HepG2 (cell line): ENCODE results near the gene RGP1. TPM values are rescaled to one million over a fixed set of nuclear protein-coding genes. Genes with fewer than 3 reads are reported as not detected.

Source experiments
- ATAC-seq: fragments of 200-7000 bp; cut with Tn5 transposase; 3 replicates; pipeline ENCODE4 v1.9.1; 2020; ENCODE audit warnings: mild to moderate bottlenecking, moderate library complexity
- BruUV-seq: library from RNA; stranded (reverse); fragments of 400-500 nt; replicated peaks from 2 replicates; lab custom pipeline; 2021; lab: Mats Ljungman, UMichigan
- CTCF ChIA-PET: fragments of 300-600 bp; formaldehyde crosslinking; extraction: SDS; loops from one replicate; lab custom pipeline; 2021; ENCODE audit warnings: low total read pairs, inconsistent platforms, low intra/inter-chr PET ratio; lab: Yijun Ruan, JAX
- POLR2A ChIA-PET: fragments of 350-600 bp; sonication (Branson Sonifier 250); formaldehyde crosslinking; loops from one replicate; lab custom pipeline; 2020; ENCODE audit warnings: antibody characterized with exemption, inconsistent platforms; lab: Yijun Ruan, JAX
- DNase-seq: peaks from one replicate; pipeline ENCODE4 v3.0.0-alpha.2; 2015; ENCODE audit warnings: low spot score
- FAIRE-seq: peaks from 3 replicates; lab custom pipeline; 2011; peaks lifted over from hg19 to GRCh38; lab: Jason Lieb, UNC
- H2AFZ ChIP-seq: one replicate; pipeline ENCODE4 v1.6.1; 2011; ENCODE audit warnings: low read length, inconsistent platforms
- H3K27ac ChIP-seq: fragments of 300-600 bp; 3 replicates; pipeline ENCODE4 v1.8.0; 2011; ENCODE audit warnings: mixed run types, mild to moderate bottlenecking, mixed read lengths, low read length, inconsistent platforms; ENCODE audit not compliant: insufficient read depth; ENCODE audit errors: extremely low read length
- H3K27me3 ChIP-seq, 2 experiments: fragments of 200-600 bp in 1 of 2; 2 replicates in 1 of 2; 3 replicates in 1 of 2; pipeline versions ENCODE4 v1.6.0 to v1.8.0; 2011; ENCODE audit warnings: low read length in 2 of 2, mild to moderate bottlenecking in 2 of 2, moderate library complexity in 2 of 2, inconsistent platforms in 1 of 2; ENCODE audit not compliant: insufficient read depth in 2 of 2, control insufficient read depth in 1 of 2
- H3K36me3 ChIP-seq, 2 experiments: fragments of 200-600 bp in 1 of 2; replicated peaks in 1 of 2; 2 replicates in 1 of 2; 3 replicates in 1 of 2; pipeline versions ENCODE4 v1.5.1 to v1.8.0; 2011; ENCODE audit warnings: low read length in 2 of 2, inconsistent platforms in 1 of 2; ENCODE audit not compliant: insufficient read depth in 2 of 2, control insufficient read depth in 1 of 2
- H3K4me1 ChIP-seq: 2 replicates; pipeline ENCODE4 v1.5.1; 2012; ENCODE audit warnings: low read length, inconsistent platforms; ENCODE audit not compliant: insufficient read depth
- H3K4me2 ChIP-seq: 2 replicates; pipeline ENCODE4 v1.6.0; 2011; ENCODE audit warnings: low read depth, low read length, inconsistent platforms
- H3K4me3 ChIP-seq, 3 experiments: fragments of 200-600 bp in 1 of 3; sonication (generic), shearing (Covaris generic) in 1 of 3; replicated peaks in 1 of 3; 2 replicates each; pipeline ENCODE4 v1.5.1; 2011 to 2016; ENCODE audit warnings: low read length in 3 of 3, inconsistent platforms in 2 of 3, low read depth in 2 of 3, mild to moderate bottlenecking in 2 of 3, control low read depth in 1 of 3, mixed read lengths in 1 of 3; ENCODE audit not compliant: insufficient read depth in 1 of 3
- H3K79me2 ChIP-seq: one replicate; pipeline ENCODE4 v1.6.1; 2011; ENCODE audit warnings: low read length, inconsistent platforms; ENCODE audit not compliant: insufficient read depth
- H3K9ac ChIP-seq: 2 replicates; pipeline ENCODE4 v1.6.0; 2011; ENCODE audit warnings: mild to moderate bottlenecking, low read depth, low read length, inconsistent platforms; ENCODE audit not compliant: insufficient read depth
- H3K9me3 ChIP-seq: 2 replicates; pipeline ENCODE4 v1.5.1; 2012; ENCODE audit warnings: mild to moderate bottlenecking, low read length
- H4K20me1 ChIP-seq: 2 replicates; pipeline ENCODE4 v1.6.0; 2011; ENCODE audit warnings: inconsistent platforms, mild to moderate bottlenecking, low read length, moderate library complexity; ENCODE audit not compliant: insufficient read depth
- ARHGAP35 ChIP-seq: sonication (generic); formaldehyde crosslinking; IDR thresholded peaks from 2 replicates; pipeline ENCODE4 v1.9.0; 2022; ENCODE audit warnings: mild to moderate bottlenecking, inconsistent platforms, moderate library complexity, missing genetic modification reagents, borderline replicate concordance
- HOXA5 ChIP-seq: sonication (generic); formaldehyde crosslinking; IDR thresholded peaks from 2 replicates; pipeline ENCODE4 v1.4.0; 2020; ENCODE audit warnings: missing genetic modification reagents
- KDM5B ChIP-seq: sonication (generic); formaldehyde crosslinking; IDR thresholded peaks from 2 replicates; pipeline ENCODE4 v1.4.0; 2020; ENCODE audit warnings: missing genetic modification reagents, mild to moderate bottlenecking, borderline replicate concordance
- NKX3-1 ChIP-seq: sonication (generic); formaldehyde crosslinking; IDR thresholded peaks from 2 replicates; pipeline ENCODE4 v1.5.0; 2020; ENCODE audit warnings: missing genetic modification reagents
- POLR2A ChIP-seq, 2 experiments: IDR thresholded peaks; 2 replicates each; pipeline ENCODE4 v1.6.1; 2011; ENCODE audit warnings: low read depth in 2 of 2, low read length in 2 of 2, mild to moderate bottlenecking in 1 of 2, moderate library complexity in 1 of 2; ENCODE audit not compliant: insufficient read depth in 1 of 2
- POLR2G ChIP-seq: fragments of 200-400 bp; formaldehyde crosslinking; IDR thresholded peaks from 2 replicates; pipeline ENCODE4 v1.6.1; 2018; ENCODE audit warnings: mild to moderate bottlenecking, low read depth, low read length, moderate library complexity
- RFXANK ChIP-seq: IDR thresholded peaks from 2 replicates; pipeline ENCODE4 v1.6.1; 2016
- ZBTB42 ChIP-seq: sonication (generic); formaldehyde crosslinking; IDR thresholded peaks from 2 replicates; pipeline ENCODE4 v1.5.0; 2020; ENCODE audit warnings: mild to moderate bottlenecking, missing genetic modification reagents
- WGBS: methylation state at CpG from one replicate; pipeline ENCODE4 v1.1.6; 2017; ENCODE audit warnings: low lambda C conversion rate; 5-methylcytosine and 5-hydroxymethylcytosine counted together
- in situ Hi-C: cut with HindIII; loops from 2 replicates; pipeline ENCODE4 v1.10.0; 2017; ENCODE audit warnings: low pct_unique_long_range_greater_than_20kb; ENCODE audit not compliant: extremely low pct_ligation_motif_present
- intact Hi-C: fragments of 100-400 bp; cut with micrococcal nuclease; formaldehyde crosslinking; loops from one replicate; pipeline ENCODE4 v1.10.0; 2022; ENCODE audit not compliant: unreplicated experiment
- polyA plus RNA-seq, 8 experiments: library from polyadenylated mRNA; depleted of rRNA in 3 of 8; stranded (reverse) in 7 of 8; unstranded in 1 of 8; fragments of >200 nt; fragmentation: Illumina TruSeq in 4 of 8; extraction: Trizol in 4 of 8; gene quantifications; 2 replicates each; pipeline versions ENCODE4 v1.2.1 to v1.2.3, GENCODE V29; 2011 to 2016; ENCODE audit warnings: low read depth in 4 of 8, missing spikeins in 1 of 8, mixed read lengths in 1 of 8; ENCODE audit not compliant: insufficient read depth in 1 of 8
- total RNA-seq, 5 experiments: library from RNA; depleted of rRNA; stranded (reverse); fragments of >200 nt; fragmentation: Illumina TruSeq; extraction: Trizol; gene quantifications; 2 replicates each; pipeline ENCODE4 v1.2.3, GENCODE V29; 2016; ENCODE audit warnings: low read depth in 1 of 5
- TF ChIP-seq, protein P1 (sequence below): sonication (generic); formaldehyde crosslinking; IDR thresholded peaks from 2 replicates; pipeline ENCODE4 v1.8.0; 2022; ENCODE audit warnings: mild to moderate bottlenecking, missing genetic modification reagents, moderate library complexity
- TF ChIP-seq, protein P2 (sequence below): IDR thresholded peaks from 2 replicates; pipeline ENCODE4 v1.6.1; 2012; ENCODE audit warnings: low read length, improper control_type of control experiment
- TF ChIP-seq, protein P3 (sequence below): sonication (generic); formaldehyde crosslinking; IDR thresholded peaks from 2 replicates; pipeline ENCODE4 v1.4.0; 2020; ENCODE audit warnings: missing genetic modification reagents

The RGP1 gene
- total and polyA plus RNA-seq, 2 of the 13 experiments (the other 11 are each of a cell fraction or from before 2014, with no cell fraction given), result 12.7 to 21.0 TPM

DNA sequence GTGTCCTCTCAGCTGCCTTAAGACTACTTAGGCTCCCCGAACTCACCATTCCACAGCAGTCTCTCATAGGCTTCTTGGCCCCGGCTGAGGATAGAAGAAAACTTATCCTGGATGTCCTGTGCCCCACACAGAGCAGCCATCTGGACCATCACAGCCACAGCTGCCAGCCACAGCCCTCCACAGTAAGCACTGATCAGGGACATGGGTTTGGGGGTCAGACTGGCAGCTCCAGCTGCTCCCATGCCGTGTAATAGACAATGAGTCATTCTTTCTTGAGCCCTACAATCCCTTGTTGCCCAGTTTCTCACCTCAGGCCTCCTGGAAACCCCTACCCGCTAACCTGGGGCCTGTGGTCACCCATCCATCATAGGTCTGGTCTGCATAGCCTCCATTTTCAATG lies 10.9 kb upstream of the RGP1 start:
- intact Hi-C loops (loop anchor here (10.0 kb wide), 1 partner anchor 243 kb away; the partner anchor contains the start of gene RUSC2), in situ Hi-C loops (no loop called here)
- Histone ChIP-seq H3K4me2 (no peak overlapping the region), H3K9me3 (no peaks in the 10 kb centered on the region), H3K4me3 (no peak overlapping the region), H2AFZ (no peak overlapping the region), H3K36me3 (peaks cover 43 to 89% of the 10 kb centered on the region in 2 experiments), H3K9ac (no peak overlapping the region), H4K20me1 (no peaks in the 10 kb centered on the region; the same call in 1 of the 2 replicates), H3K79me2 (peaks cover 6% of the 10 kb centered on the region), H3K27ac (no peak overlapping the region), H3K4me1 (peaks cover 11% of the 10 kb centered on the region), H3K27me3 (no peaks in the 10 kb centered on the region; a peak in 1 of 5 replicates)
- CTCF ChIA-PET, result no interaction called here
- no peak for TF ChIP-seq HOXA5 (CRISPR knock-in tag)
- 0 out of 4 replicates have a peak, but pooled peaks of 1 of the 2 experiments have one; percentile 6 for TF ChIP-seq POLR2A (IDR thresholded peaks at IDR 0.05; ENCODE audit: insufficient read depth in 1 of 2, low read depth in 2 of 2, low read length in 2 of 2)
- TF ChIP-seq ZBTB42 (CRISPR knock-in tag), result no peak
- no peak for TF ChIP-seq RFXANK
- ATAC-seq (no peak), FAIRE-seq (no peak), DNase-seq (no peak)
- BruUV-seq, result no TSS peak
- POLR2A ChIA-PET, result interaction anchor here (1.3 to 2.0 kb wide), 3 partner anchors 9 to 81 kb away, joined by 3 to 19 read pairs (median 4); partner anchors contain the start of genes GBA2, RGP1 and RMRP
- WGBS, result 95% methylated on average over 4 of the region's 4 CpGs

DNA sequence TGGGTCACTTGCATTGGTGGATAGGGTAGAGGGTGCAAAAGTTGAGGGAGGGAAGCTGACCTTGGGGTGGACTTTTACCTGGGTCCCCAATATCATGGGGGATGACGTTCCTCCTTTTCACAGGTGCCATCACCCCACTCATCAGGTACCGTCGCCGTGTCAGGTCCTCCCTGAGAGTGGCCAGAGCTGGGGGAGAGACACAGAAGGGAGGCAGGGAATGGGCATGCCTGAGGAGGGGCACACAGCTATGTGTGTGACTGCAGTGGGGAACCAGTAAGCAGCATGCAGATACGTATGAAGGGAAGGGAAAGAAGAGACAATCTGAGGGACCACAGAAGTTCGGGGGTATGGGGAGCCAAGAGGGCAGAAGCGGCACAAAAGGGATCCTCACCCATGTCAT lies 10.2 kb upstream of the RGP1 start:
- Histone ChIP-seq H3K9me3 (no peaks in the 10 kb centered on the region), H3K79me2 (peaks cover 6% of the 10 kb centered on the region), H3K4me1 (peaks cover 4% of the 10 kb centered on the region), H3K4me2 (no peak overlapping the region), H4K20me1 (no peaks in the 10 kb centered on the region; the same call in 1 of the 2 replicates), H3K4me3 (no peak overlapping the region), H3K36me3 (peaks cover 48 to 96% of the 10 kb centered on the region in 2 experiments), H3K27ac (no peak overlapping the region), H3K27me3 (no peaks in the 10 kb centered on the region), H2AFZ (no peak overlapping the region), H3K9ac (no peak overlapping the region)
- in situ Hi-C loops, result no loop called here
- no TSS peak for BruUV-seq
- WGBS, result 98% methylated on average over 7 of the region's 7 CpGs
- DNase-seq (no peak), ATAC-seq (no peak), FAIRE-seq (no peak)
- ChIA-PET CTCF (no interaction called here), POLR2A (interaction anchor here (1.3 to 2.0 kb wide), 4 partner anchors 8 to 78 kb away, joined by 4 to 19 read pairs (median 6); partner anchors contain the start of genes GBA2 and RGP1)
- TF ChIP-seq, protein P1, sequence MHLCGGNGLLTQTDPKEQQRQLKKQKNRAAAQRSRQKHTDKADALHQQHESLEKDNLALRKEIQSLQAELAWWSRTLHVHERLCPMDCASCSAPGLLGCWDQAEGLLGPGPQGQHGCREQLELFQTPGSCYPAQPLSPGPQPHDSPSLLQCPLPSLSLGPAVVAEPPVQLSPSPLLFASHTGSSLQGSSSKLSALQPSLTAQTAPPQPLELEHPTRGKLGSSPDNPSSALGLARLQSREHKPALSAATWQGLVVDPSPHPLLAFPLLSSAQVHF (CRISPR knock-in tag), result 0 out of 2 replicates have a peak, but pooled peaks have one; percentile 24
- TF ChIP-seq, protein P2, sequence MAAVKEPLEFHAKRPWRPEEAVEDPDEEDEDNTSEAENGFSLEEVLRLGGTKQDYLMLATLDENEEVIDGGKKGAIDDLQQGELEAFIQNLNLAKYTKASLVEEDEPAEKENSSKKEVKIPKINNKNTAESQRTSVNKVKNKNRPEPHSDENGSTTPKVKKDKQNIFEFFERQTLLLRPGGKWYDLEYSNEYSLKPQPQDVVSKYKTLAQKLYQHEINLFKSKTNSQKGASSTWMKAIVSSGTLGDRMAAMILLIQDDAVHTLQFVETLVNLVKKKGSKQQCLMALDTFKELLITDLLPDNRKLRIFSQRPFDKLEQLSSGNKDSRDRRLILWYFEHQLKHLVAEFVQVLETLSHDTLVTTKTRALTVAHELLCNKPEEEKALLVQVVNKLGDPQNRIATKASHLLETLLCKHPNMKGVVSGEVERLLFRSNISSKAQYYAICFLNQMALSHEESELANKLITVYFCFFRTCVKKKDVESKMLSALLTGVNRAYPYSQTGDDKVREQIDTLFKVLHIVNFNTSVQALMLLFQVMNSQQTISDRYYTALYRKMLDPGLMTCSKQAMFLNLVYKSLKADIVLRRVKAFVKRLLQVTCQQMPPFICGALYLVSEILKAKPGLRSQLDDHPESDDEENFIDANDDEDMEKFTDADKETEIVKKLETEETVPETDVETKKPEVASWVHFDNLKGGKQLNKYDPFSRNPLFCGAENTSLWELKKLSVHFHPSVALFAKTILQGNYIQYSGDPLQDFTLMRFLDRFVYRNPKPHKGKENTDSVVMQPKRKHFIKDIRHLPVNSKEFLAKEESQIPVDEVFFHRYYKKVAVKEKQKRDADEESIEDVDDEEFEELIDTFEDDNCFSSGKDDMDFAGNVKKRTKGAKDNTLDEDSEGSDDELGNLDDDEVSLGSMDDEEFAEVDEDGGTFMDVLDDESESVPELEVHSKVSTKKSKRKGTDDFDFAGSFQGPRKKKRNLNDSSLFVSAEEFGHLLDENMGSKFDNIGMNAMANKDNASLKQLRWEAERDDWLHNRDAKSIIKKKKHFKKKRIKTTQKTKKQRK, result no peak
- TF ChIP-seq NKX3-1 (CRISPR knock-in tag) (no peak), ARHGAP35 (no peak), KDM5B (no peak), POLR2G (peak; percentile 13; the same call in 1 of the 2 replicates)
- TF ChIP-seq, protein P3, sequence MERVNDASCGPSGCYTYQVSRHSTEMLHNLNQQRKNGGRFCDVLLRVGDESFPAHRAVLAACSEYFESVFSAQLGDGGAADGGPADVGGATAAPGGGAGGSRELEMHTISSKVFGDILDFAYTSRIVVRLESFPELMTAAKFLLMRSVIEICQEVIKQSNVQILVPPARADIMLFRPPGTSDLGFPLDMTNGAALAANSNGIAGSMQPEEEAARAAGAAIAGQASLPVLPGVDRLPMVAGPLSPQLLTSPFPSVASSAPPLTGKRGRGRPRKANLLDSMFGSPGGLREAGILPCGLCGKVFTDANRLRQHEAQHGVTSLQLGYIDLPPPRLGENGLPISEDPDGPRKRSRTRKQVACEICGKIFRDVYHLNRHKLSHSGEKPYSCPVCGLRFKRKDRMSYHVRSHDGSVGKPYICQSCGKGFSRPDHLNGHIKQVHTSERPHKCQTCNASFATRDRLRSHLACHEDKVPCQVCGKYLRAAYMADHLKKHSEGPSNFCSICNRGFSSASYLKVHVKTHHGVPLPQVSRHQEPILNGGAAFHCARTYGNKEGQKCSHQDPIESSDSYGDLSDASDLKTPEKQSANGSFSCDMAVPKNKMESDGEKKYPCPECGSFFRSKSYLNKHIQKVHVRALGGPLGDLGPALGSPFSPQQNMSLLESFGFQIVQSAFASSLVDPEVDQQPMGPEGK (CRISPR knock-in tag), result no peak
- intact Hi-C loops, result loop anchor here (10.0 kb wide), 1 partner anchor 244 kb away; the partner anchor contains the start of gene RUSC2
